ENCODE measurements around the gene CA5A. TPM values are rescaled to one million over a fixed set of nuclear protein-coding genes. Genes with fewer than 3 reads are reported as not detected.

The CA5A gene
- total RNA-seq, 1 donor from 2014 or later, result not detected

GRCh38 chr16:87854053-87854906 is 82.0 kb downstream of the CA5A start:
- DNase-seq (ENCODE audit: low read depth), result peak; percentile 62

GRCh38 chr16:87853411-87854052 is 82.8 kb downstream of the CA5A start:
- DNase-seq (ENCODE audit: low read depth), result peak; percentile 97

GRCh38 chr16:87851601-87852000 is 84.7 kb downstream of the CA5A start:
- DNase-seq (ENCODE audit: low read depth), result no peak

GRCh38 chr16:87851141-87851587 is 85.2 kb downstream of the CA5A start:
- peak; percentile 75 for DNase-seq (ENCODE audit: low read depth)

- DNase-seq (ENCODE audit: low read depth), result peak; percentile 57
Measured at GRCh38 chr16:87850009-87851006, 86.0 kb downstream of the CA5A start.

GRCh38 chr16:87849419-87850008 is 86.8 kb downstream of the CA5A start:
- no peak for DNase-seq (ENCODE audit: low read depth)

GRCh38 chr16:87848676-87849345 is 87.5 kb downstream of the CA5A start:
- no peak for DNase-seq (ENCODE audit: low read depth)

- DNase-seq (ENCODE audit: low read depth), result no peak
Measured at GRCh38 chr16:87847785-87848675, 88.3 kb downstream of the CA5A start.

GRCh38 chr16:87847467-87847784 is 88.9 kb downstream of the CA5A start:
- no peak for DNase-seq (ENCODE audit: low read depth)

GRCh38 chr16:87846705-87847466 is 89.4 kb downstream of the CA5A start:
- no peak for DNase-seq (ENCODE audit: low read depth)

- DNase-seq (ENCODE audit: low read depth), result no peak
Measured at GRCh38 chr16:87845807-87846619, 90.3 kb downstream of the CA5A start.

- DNase-seq (ENCODE audit: low read depth), result peak; percentile 59
Measured at GRCh38 chr16:87845213-87845612, 91.1 kb downstream of the CA5A start.

- DNase-seq (ENCODE audit: low read depth), result no peak
Measured at GRCh38 chr16:87844809-87845208, 91.5 kb downstream of the CA5A start.

GRCh38 chr16:87844120-87844733 is 92.1 kb downstream of the CA5A start:
- DNase-seq (ENCODE audit: low read depth), result no peak

GRCh38 chr16:87843678-87844105 is 92.6 kb downstream of the CA5A start:
- DNase-seq (ENCODE audit: low read depth), result no peak

GRCh38 chr16:87842209-87842869 is 94.0 kb downstream of the CA5A start:
- DNase-seq (ENCODE audit: low read depth), result no peak

Measured in myocyte (in vitro differentiated cells).